ENCODE measurements around the gene CACNA2D3. TPM values are rescaled to one million over a fixed set of nuclear protein-coding genes. Genes with fewer than 3 reads are reported as not detected.
"Not testable (repeated sequence)": the region's sequence is repeated elsewhere in the genome, so short reads cannot be mapped to it uniquely, and the experiment has no call there.

Gene CACNA2D3
- total RNA-seq, 1 donor from 2014 or later = 17.2 TPM

GRCh38 chr3:54628888-54629441, 506.6 kb downstream of the CACNA2D3 start:
- no peak overlapping the region for H3K27ac ChIP-seq
- H3K27me3 ChIP-seq = no peaks in the 10 kb centered on the region
- DNase-seq (ENCODE audit: extremely low spot score in 2 of 2) = no peak
- peaks cover 17% of the 10 kb centered on the region for H3K4me1 ChIP-seq
- intact Hi-C loops (cut with DNase I) = no loop called here
- no peak overlapping the region for H3K4me3 ChIP-seq
- no peak for TF ChIP-seq POLR2A (IDR thresholded peaks at IDR 0.05)
- no peak for TF ChIP-seq POLR2AphosphoS5 (IDR thresholded peaks at IDR 0.05; ENCODE audit: insufficient read depth in 1 of 2, low read depth in 1 of 2)
- H3K36me3 ChIP-seq = no peaks in the 10 kb centered on the region
- no peaks in the 10 kb centered on the region for H3K9me3 ChIP-seq

GRCh38 chr3:54630101-54630623, 507.8 kb downstream of the CACNA2D3 start:
- no peak overlapping the region for H3K4me3 ChIP-seq
- H3K9me3 ChIP-seq = no peaks in the 10 kb centered on the region
- H3K27ac ChIP-seq = no peak overlapping the region
- TF ChIP-seq CTCF (IDR thresholded peaks at IDR 0.05) (no peak), POLR2AphosphoS5 (IDR thresholded peaks at IDR 0.05; ENCODE audit: insufficient read depth in 1 of 2, low read depth in 1 of 2) (no peak)
- DNase-seq (ENCODE audit: extremely low spot score in 2 of 2) = no peak
- intact Hi-C loops (cut with DNase I) = no loop called here
- peaks cover 17% of the 10 kb centered on the region for H3K4me1 ChIP-seq
- H3K36me3 ChIP-seq = no peaks in the 10 kb centered on the region
- no peaks in the 10 kb centered on the region for H3K27me3 ChIP-seq

- H3K4me1 ChIP-seq = peaks cover 17% of the 10 kb centered on the region
- DNase-seq (ENCODE audit: extremely low spot score in 2 of 2) = not testable (repeated sequence)
These were observed 508.6 kb downstream of the CACNA2D3 start for GRCh38 chr3:54631001-54631400.

GRCh38 chr3:54631516-54632325, 509.4 kb downstream of the CACNA2D3 start:
- H3K4me3 ChIP-seq = no peak overlapping the region
- H3K27ac ChIP-seq = no peak overlapping the region
- no peaks in the 10 kb centered on the region for H3K9me3 ChIP-seq
- no peaks in the 10 kb centered on the region for H3K36me3 ChIP-seq
- no peak for DNase-seq (ENCODE audit: extremely low spot score in 2 of 2)
- no peaks in the 10 kb centered on the region for H3K27me3 ChIP-seq
- no peak for TF ChIP-seq POLR2AphosphoS5 (IDR thresholded peaks at IDR 0.05; ENCODE audit: insufficient read depth in 1 of 2, low read depth in 1 of 2)
- H3K4me1 ChIP-seq = peaks cover 17% of the 10 kb centered on the region
- intact Hi-C loops (cut with DNase I) = no loop called here

More at GRCh38 chr3:54631001-54631400, 508.6 kb downstream of the CACNA2D3 start:
- H3K9me3 ChIP-seq; H3K4me3 ChIP-seq; H3K27ac ChIP-seq; H3K36me3 ChIP-seq; H3K27me3 ChIP-seq; intact Hi-C loops (cut with DNase I): not testable (repeated sequence)

GRCh38 chr3:54632326-54632665, 509.9 kb downstream of the CACNA2D3 start:
- DNase-seq (ENCODE audit: extremely low spot score in 2 of 2) = no peak
- H3K36me3 ChIP-seq = no peaks in the 10 kb centered on the region
- no peak overlapping the region for H3K4me3 ChIP-seq
- TF ChIP-seq POLR2A (IDR thresholded peaks at IDR 0.05) (no peak), CTCF (IDR thresholded peaks at IDR 0.05) (no peak), POLR2AphosphoS5 (IDR thresholded peaks at IDR 0.05; ENCODE audit: insufficient read depth in 1 of 2, low read depth in 1 of 2) (no peak)
- peaks cover 17% of the 10 kb centered on the region for H3K4me1 ChIP-seq
- H3K9me3 ChIP-seq = no peaks in the 10 kb centered on the region
- H3K27ac ChIP-seq = no peak overlapping the region
- H3K27me3 ChIP-seq = no peaks in the 10 kb centered on the region
- intact Hi-C loops (cut with DNase I) = no loop called here

GRCh38 chr3:54632834-54633233, 510.5 kb downstream of the CACNA2D3 start:
- TF ChIP-seq CTCF (IDR thresholded peaks at IDR 0.05) (no peak), POLR2AphosphoS5 (IDR thresholded peaks at IDR 0.05; ENCODE audit: insufficient read depth in 1 of 2, low read depth in 1 of 2) (no peak)
- intact Hi-C loops (cut with DNase I) = no loop called here
- H3K4me3 ChIP-seq = no peak overlapping the region

More at GRCh38 chr3:54632834-54633233, 510.5 kb downstream of the CACNA2D3 start:
- H3K4me1 ChIP-seq = peaks cover 17% of the 10 kb centered on the region
- no peaks in the 10 kb centered on the region for H3K36me3 ChIP-seq
- no peaks in the 10 kb centered on the region for H3K9me3 ChIP-seq
- no peak overlapping the region for H3K27ac ChIP-seq
- DNase-seq (ENCODE audit: extremely low spot score in 2 of 2) = no peak
- no peaks in the 10 kb centered on the region for H3K27me3 ChIP-seq
